Activated naive CD4-positive, alpha-beta T cell treated with anti-CD3 and anti-CD28 coated beads, Interleukin-2, amount 50 U/mL, for 24 hours (primary cell): ENCODE data around the gene CCDC6.

ENCODE experiments used
- H3K27ac Mint-ChIP-seq: one replicate; pipeline ENCODE4 v1.8.0; 2021; ENCODE audit warnings: mild to moderate bottlenecking, mixed read lengths
- H3K27me3 Mint-ChIP-seq: one replicate; pipeline ENCODE4 v1.8.0; 2021; ENCODE audit warnings: mixed read lengths
- H3K36me3 Mint-ChIP-seq: one replicate; pipeline ENCODE4 v1.8.0; 2021; ENCODE audit warnings: mixed read lengths
- H3K4me1 Mint-ChIP-seq: one replicate; pipeline ENCODE4 v1.8.0; 2021; ENCODE audit warnings: mixed read lengths
- H3K4me3 Mint-ChIP-seq: one replicate; pipeline ENCODE4 v1.8.0; 2021; ENCODE audit warnings: mild to moderate bottlenecking, mixed read lengths
- H3K9me3 Mint-ChIP-seq: one replicate; pipeline ENCODE4 v1.8.0; 2021; ENCODE audit warnings: mixed read lengths

Gene CCDC6

DNA sequence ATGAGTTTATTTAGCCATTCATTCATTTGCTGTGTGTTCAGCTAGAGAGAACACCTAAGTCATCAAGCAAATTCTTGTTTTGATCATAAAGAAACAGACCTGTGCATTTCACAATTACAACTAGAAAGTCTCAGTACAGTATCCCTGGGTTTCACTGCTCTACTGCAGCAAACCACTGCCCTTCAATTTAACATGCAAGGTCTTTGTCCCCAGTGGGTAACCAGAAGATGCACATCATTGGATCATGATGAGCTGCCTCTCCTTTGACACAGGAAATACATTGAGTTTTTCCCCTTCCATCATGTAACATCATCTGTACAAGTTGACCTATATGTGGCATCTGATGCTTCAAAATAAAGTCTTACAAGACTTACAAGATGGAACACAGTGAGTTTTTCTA is 82.6 kb downstream of the CCDC6 start:
- Mint-ChIP-seq H3K27me3 (no peaks in the 10 kb centered on the region), H3K4me1 (peaks cover 40% of the 10 kb centered on the region), H3K4me3 (no peak overlapping the region), H3K9me3 (no peaks in the 10 kb centered on the region), H3K27ac (no peak overlapping the region), H3K36me3 (peaks cover 16% of the 10 kb centered on the region)

DNA sequence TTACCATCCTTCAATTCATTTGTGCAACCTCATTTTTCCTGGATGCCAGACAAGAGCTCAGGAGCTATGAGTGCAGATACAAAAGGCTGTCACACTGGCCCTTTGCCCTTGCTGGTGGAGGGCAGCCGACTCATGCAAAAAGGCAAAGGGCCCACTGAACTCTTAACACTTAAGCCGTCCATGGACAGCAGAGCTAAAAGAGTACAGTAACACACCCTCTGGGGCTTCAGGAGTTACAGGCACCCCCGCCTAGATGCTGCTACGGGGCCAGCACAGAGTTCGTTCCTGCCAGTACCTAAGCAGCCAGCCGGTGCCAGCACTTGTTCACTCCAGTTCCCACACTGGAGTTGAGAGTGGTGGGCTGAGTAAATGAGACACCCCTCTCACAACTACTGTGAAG is 83.2 kb downstream of the CCDC6 start:
- Mint-ChIP-seq H3K4me1 (peaks cover 42% of the 10 kb centered on the region), H3K36me3 (peaks cover 16% of the 10 kb centered on the region), H3K27ac (no peak overlapping the region), H3K9me3 (no peaks in the 10 kb centered on the region), H3K4me3 (no peak overlapping the region), H3K27me3 (no peaks in the 10 kb centered on the region)

DNA sequence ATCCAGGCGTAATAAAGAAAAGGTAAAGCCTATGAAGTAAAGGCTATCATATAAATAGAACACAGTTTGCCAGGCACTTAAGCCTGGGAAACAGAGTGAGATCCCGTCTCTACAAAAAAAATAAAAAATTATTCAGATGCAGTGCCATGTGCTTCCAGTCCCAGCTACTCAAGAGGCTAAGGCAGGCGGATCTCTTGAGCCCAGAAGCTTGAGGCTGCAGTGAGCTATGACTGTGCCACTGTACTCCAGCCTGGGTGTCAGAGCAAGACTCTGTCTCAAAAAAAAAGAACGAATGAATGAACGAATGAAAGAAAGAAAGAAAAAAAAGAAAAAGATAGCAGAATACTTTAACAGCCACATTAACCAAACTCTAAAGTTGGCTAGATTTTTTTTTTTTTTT is 85.9 kb downstream of the CCDC6 start:
- Mint-ChIP-seq H3K4me3 (no peak overlapping the region), H3K4me1 (peaks cover 38% of the 10 kb centered on the region), H3K27ac (no peak overlapping the region), H3K27me3 (no peaks in the 10 kb centered on the region), H3K9me3 (no peaks in the 10 kb centered on the region), H3K36me3 (peaks cover 9% of the 10 kb centered on the region)

DNA sequence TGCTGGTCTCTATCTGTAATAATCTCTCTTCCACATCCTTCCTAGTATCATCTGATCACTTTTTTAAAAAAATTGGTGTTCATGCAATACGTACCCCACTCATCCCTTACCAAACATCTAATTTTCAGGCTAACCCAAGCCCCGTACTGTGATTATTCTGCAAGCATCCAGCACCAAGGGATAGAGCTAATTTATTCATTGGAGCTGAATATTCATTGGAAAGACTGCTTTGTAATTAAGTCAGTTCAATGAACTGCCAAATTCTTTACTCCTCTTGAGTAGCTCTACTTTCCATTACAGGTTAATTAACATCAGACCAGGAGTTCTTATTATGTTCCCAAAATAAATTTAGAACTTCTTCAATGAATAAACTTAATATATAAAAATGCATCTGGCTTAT is 86.7 kb downstream of the CCDC6 start:
- no peaks in the 10 kb centered on the region for H3K27me3 Mint-ChIP-seq
- H3K9me3 Mint-ChIP-seq = no peaks in the 10 kb centered on the region
- H3K27ac Mint-ChIP-seq = no peak overlapping the region
- peaks cover 6% of the 10 kb centered on the region for H3K36me3 Mint-ChIP-seq
- peaks cover 43% of the 10 kb centered on the region for H3K4me1 Mint-ChIP-seq
- no peak overlapping the region for H3K4me3 Mint-ChIP-seq

DNA sequence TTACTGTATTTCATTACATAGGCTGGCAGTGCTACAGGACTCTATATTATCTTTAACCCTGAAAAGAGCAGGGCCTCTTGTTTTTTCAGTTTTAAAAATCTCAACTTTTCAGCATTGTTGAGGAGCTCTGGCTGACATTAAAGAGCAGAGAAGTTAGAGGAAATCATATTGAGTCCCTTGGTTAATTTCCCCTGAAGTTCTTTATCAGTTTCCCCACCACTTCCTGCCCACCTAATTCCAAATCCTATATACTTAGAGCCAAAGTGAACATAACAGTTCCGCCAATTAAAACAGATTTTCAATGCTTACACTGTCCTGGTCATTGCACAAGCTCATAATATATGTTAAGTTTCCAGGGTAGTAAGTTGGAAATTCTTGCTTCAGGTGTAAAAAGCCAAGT is 87.1 kb downstream of the CCDC6 start:
- no peaks in the 10 kb centered on the region for H3K9me3 Mint-ChIP-seq
- no peak overlapping the region for H3K4me3 Mint-ChIP-seq
- H3K27me3 Mint-ChIP-seq = no peaks in the 10 kb centered on the region
- peaks cover 4% of the 10 kb centered on the region for H3K36me3 Mint-ChIP-seq
- peaks cover 43% of the 10 kb centered on the region for H3K4me1 Mint-ChIP-seq
- no peak overlapping the region for H3K27ac Mint-ChIP-seq

DNA sequence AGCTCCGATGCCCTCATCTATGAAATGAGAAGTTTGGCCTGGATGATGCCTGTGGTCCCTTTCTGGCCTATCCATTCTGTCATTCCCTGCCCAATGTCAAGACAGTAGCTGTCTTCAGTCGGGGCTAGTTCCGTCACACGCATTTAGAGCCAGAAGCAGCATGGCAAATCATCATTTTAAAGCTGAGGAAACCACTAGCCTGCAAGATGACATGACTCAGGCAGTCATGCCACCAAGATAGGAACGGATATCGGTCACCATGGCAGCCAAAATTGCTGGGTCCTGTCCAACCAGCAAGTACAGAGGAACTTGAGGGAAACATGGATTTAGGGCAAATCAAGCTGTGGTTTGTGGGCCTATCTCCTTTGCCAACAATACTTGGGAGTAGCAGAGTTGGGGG is 88.6 kb downstream of the CCDC6 start:
- Mint-ChIP-seq H3K27me3 (no peaks in the 10 kb centered on the region), H3K36me3 (peaks cover 9% of the 10 kb centered on the region), H3K27ac (no peak overlapping the region), H3K9me3 (no peaks in the 10 kb centered on the region), H3K4me1 (peaks cover 43% of the 10 kb centered on the region), H3K4me3 (no peak overlapping the region)

DNA sequence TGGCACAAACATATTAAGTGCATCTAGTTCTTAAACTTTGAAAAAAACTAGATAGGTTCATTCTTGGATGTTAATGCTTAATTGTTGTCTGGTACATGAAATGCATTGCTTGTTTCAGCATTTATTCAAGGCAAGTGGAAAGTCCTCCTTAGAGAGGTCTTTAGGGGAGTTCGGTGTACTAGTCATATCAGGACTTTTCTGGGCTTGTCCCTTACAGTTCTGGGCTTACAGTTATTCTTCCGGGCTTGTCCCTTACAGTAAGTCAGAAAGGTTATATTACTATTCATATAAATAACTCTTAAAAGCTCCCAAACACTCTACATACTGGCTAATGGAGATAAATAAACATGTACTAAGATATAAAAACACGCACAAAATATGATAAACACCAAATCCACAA is 91.5 kb downstream of the CCDC6 start:
- Mint-ChIP-seq H3K27ac (no peak overlapping the region), H3K4me1 (peaks cover 18% of the 10 kb centered on the region), H3K9me3 (no peaks in the 10 kb centered on the region), H3K36me3 (peaks cover 14% of the 10 kb centered on the region), H3K27me3 (no peaks in the 10 kb centered on the region), H3K4me3 (no peak overlapping the region)

DNA sequence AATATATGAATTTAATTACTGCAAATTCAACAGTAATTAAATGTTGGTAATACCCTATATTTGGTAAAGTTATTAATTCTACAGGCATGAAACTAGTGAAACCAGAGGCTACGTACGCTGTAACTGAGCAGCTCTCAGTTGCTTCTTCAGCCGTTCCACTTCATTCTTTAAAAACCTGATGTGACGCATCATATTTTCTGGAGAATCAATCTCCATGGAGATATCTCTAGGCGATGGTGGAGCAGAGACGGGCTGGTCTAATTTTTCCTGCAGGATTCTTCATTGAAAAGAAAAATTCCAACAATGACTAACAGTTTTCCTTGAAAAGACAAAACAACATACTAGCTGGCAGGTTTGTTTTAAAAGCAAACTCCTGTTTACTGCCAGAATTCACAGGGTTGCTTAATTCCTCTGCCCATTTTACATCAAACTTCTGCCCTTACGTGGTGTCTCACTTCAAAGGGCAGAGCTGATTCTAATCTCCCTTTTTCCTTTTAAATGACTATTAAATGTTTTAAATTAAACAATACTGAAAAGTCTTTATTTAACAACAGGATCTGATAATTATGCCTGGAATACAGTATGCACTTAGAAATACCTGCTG is 93.7 kb downstream of the CCDC6 start:
- Mint-ChIP-seq H3K4me1 (peaks cover 5% of the 10 kb centered on the region), H3K27ac (no peak overlapping the region), H3K9me3 (no peaks in the 10 kb centered on the region), H3K27me3 (no peaks in the 10 kb centered on the region), H3K36me3 (peaks cover 12% of the 10 kb centered on the region), H3K4me3 (no peak overlapping the region)

DNA sequence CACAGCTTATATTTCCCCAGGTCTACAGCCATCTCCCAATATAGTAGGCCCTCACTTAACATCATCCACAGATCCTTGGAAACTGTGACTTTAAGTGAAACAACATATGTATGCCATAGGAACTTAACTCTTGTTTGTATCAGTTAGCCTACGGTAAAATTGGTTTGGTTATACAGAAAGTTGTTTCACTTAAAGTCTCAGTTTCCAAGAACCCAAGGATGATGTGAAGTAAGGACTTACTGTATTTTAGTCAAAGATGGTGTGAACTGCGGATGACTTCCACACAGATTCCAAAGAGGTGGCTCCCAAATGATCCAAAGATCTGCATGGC is 96.7 kb downstream of the CCDC6 start:
- no peaks in the 10 kb centered on the region for H3K9me3 Mint-ChIP-seq
- H3K4me1 Mint-ChIP-seq = no peaks in the 10 kb centered on the region
- H3K4me3 Mint-ChIP-seq = no peak overlapping the region
- no peak overlapping the region for H3K27ac Mint-ChIP-seq
- no peaks in the 10 kb centered on the region for H3K27me3 Mint-ChIP-seq
- H3K36me3 Mint-ChIP-seq = peaks cover 22% of the 10 kb centered on the region

DNA sequence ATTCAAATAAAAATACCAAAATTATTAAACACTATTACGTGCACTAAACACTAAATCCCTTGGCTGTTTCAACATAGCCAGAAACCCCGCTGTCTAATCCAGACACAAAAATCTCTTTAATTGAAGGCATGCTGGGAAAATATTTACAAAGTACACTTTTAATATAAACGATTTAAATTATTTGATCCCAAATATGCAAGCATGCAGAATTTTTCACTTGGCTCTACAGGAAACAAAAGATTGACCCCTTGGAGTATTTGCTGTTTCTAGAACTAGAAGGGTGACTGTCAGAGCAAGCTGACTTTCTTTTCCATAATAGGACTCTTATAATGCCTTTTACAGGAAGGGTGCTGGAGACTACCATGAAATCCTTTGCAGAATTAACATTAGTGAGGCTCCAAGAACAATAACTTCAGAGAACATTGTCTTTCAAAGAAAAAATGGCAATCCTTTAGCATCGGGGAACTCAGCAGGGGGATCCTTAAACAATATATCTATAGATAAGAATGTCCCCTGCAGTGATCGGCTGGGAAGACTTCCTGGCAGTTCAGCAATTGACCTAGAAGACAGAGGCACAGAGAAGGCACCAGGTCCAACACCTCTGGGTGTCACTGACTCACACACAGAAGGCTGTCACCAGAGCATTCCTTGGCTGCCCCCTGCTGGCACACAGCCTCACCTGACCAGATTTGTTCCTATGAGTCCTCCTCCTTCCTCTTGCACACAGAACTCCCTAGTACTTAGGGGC is 97.3 kb downstream of the CCDC6 start:
- Mint-ChIP-seq H3K27ac (no peak overlapping the region), H3K27me3 (no peaks in the 10 kb centered on the region), H3K36me3 (peaks cover 25% of the 10 kb centered on the region), H3K9me3 (no peaks in the 10 kb centered on the region), H3K4me1 (no peaks in the 10 kb centered on the region), H3K4me3 (no peak overlapping the region)

DNA sequence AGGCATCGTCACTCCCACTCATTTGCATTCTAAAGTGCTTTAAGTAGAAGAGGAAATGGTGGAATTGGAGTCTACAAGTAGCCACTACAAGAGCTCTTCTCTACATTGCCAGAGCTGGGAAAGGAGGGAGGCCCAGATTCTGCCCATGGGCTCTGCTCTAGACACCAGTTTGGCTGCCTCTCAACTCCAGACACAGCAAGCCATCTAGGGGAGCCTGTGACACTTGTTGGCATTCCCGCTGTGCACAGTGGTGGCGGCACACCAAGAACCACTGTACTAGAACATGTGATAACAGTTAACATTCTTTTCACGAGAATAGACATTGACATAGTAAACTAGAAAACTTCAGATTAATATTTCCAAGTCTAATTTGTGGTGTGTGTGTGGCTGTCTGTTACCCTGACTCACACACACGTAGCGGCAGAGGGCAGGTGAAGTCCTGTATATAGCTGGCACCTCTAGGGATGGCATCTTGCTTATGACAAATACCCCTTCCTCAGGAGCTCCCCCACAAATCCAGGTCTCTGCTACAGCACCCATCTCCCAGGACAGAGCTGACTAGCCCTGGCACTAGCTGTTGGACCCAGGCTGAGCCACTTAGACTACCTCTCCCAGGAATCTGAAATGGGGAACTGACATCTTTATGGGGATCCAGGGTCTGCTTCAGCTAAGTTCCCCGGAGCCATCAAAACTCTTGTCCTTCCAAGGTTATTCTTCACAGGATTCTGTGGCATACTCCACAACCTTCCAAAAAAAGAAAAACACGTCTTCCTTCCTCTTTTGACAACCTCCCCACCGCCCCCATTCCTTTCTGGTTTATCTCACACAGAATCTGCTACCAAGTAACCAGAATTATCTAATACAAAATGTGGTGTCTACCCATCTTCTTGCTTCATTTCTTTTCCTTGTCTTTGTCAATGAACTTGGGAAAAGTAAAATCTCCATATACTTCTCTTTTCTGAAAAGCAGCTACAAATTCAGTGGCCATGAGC is 98.4 kb downstream of the CCDC6 start:
- no peaks in the 10 kb centered on the region for H3K9me3 Mint-ChIP-seq
- H3K27ac Mint-ChIP-seq = no peak overlapping the region
- no peaks in the 10 kb centered on the region for H3K27me3 Mint-ChIP-seq
- peaks cover 22% of the 10 kb centered on the region for H3K36me3 Mint-ChIP-seq
- no peak overlapping the region for H3K4me3 Mint-ChIP-seq
- no peaks in the 10 kb centered on the region for H3K4me1 Mint-ChIP-seq

DNA sequence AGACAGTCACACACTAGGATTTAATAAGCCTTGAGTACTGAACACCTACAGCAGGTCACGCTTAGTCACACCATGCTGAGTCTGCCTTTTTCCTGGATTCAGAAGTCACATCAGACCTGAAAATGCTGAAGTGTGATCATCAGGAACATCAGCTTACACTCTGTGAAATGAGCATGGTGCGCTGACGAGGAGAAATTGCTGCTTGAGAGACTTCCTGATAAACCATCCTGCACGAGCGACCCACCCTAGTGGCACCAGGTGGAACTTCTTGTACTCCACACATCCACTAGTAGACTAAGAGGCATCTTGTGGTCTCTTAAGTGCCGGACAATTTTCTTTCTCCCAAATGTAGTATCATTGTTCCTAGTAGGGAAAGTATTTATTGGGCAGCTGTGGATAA is 101.3 kb downstream of the CCDC6 start:
- Mint-ChIP-seq H3K9me3 (no peaks in the 10 kb centered on the region), H3K4me3 (no peak overlapping the region), H3K27ac (no peak overlapping the region), H3K27me3 (no peaks in the 10 kb centered on the region), H3K4me1 (peaks cover 4% of the 10 kb centered on the region), H3K36me3 (peaks cover 29% of the 10 kb centered on the region)

DNA sequence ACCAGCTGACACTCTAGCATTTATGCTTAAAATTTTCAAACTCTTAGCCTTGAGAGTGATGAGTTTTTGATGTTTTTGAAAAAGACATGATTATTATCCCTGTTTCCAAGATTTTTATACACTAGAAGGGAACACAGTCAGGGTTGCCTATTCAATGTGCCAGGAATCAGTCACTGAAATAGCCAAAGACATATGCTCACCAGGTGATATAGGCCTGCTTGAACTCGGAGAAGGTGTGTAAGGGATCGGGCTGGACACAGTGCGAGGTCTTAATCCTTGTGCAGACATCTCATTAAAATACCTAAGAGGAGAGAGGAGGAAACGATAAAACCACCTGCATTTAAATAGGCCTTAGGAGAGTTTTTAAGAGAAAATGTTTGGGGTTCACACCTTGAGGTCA is 102.1 kb downstream of the CCDC6 start:
- Mint-ChIP-seq H3K36me3 (peaks cover 33% of the 10 kb centered on the region), H3K4me3 (no peak overlapping the region), H3K27ac (no peak overlapping the region), H3K27me3 (no peaks in the 10 kb centered on the region), H3K4me1 (peaks cover 4% of the 10 kb centered on the region), H3K9me3 (no peaks in the 10 kb centered on the region)

DNA sequence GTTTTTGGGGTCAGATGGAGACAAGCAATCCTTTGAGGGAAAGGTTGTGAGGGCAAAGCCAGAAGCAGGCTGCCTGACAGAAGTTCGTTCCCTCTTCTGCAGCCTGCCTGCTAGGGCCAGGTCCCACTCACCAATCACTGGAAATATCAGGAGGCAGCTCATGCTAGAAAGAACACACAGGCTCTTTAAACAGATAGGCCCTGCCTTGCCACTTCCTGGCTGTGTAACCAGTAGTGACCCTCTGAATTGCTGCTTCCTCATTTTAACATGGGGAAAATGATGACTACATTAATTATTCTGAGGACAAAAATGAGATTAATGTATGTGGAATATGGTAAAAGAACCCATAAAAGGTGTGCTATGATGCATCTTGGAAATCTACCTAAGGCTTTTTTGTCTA is 102.6 kb downstream of the CCDC6 start:
- Mint-ChIP-seq H3K36me3 (peaks cover 33% of the 10 kb centered on the region), H3K27me3 (no peaks in the 10 kb centered on the region), H3K9me3 (no peaks in the 10 kb centered on the region), H3K27ac (no peak overlapping the region), H3K4me1 (peaks cover 4% of the 10 kb centered on the region), H3K4me3 (no peak overlapping the region)

DNA sequence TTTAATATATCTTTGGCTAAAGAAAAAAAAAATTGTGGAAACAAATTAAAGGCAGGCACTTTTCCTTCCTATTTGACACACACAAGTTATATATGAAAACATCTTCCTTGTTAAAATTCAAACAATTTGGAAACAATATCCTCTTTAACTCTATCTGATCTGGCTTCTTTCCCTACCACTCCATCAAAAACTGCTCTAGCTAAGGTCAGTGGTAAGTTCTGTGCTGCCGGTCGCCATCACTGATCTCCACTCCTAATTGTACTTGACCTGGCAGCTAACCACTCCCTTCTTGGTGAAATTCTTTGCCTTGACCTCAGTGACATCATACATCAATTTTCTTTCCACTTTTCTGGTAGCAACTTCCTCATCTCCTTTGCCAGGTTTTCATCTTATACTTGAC is 105.2 kb downstream of the CCDC6 start:
- Mint-ChIP-seq H3K4me1 (peaks cover 4% of the 10 kb centered on the region), H3K36me3 (peaks cover 34% of the 10 kb centered on the region), H3K27ac (no peak overlapping the region), H3K9me3 (no peaks in the 10 kb centered on the region), H3K27me3 (no peaks in the 10 kb centered on the region), H3K4me3 (no peak overlapping the region)

DNA sequence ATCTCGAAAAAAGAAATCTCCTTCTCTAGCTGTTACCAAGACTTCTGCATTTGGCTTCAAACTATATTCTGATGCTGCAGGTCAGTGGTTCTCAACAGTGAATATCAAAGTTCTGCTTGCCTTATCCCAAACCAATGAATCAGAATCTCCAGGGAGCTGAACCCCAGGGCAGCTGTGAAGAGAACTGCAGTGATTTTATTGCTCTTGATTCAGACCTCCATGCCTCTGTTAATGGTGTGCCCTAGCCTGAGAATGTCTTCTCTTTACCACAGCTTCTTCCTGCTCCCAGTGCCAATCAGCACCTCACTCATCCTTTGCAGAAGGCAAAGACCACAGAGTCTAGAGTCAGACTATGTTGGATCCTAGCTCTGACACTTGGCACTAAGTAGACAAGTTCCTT is 106.9 kb downstream of the CCDC6 start:
- Mint-ChIP-seq H3K27ac (no peak overlapping the region), H3K27me3 (no peaks in the 10 kb centered on the region), H3K4me3 (no peak overlapping the region), H3K9me3 (no peaks in the 10 kb centered on the region), H3K36me3 (peaks cover 38% of the 10 kb centered on the region), H3K4me1 (peaks cover 4% of the 10 kb centered on the region)
